ENCODE results near the gene COQ7.

Gene COQ7

GRCh38 chr16:19112099-19112407 lies 44.6 kb downstream of the COQ7 start:
- DNase-seq (ENCODE audit: extremely low read depth, low read depth), result no peak
- TF ChIP-seq, protein P1, sequence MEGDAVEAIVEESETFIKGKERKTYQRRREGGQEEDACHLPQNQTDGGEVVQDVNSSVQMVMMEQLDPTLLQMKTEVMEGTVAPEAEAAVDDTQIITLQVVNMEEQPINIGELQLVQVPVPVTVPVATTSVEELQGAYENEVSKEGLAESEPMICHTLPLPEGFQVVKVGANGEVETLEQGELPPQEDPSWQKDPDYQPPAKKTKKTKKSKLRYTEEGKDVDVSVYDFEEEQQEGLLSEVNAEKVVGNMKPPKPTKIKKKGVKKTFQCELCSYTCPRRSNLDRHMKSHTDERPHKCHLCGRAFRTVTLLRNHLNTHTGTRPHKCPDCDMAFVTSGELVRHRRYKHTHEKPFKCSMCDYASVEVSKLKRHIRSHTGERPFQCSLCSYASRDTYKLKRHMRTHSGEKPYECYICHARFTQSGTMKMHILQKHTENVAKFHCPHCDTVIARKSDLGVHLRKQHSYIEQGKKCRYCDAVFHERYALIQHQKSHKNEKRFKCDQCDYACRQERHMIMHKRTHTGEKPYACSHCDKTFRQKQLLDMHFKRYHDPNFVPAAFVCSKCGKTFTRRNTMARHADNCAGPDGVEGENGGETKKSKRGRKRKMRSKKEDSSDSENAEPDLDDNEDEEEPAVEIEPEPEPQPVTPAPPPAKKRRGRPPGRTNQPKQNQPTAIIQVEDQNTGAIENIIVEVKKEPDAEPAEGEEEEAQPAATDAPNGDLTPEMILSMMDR (IDR thresholded peaks at IDR 0.05; ENCODE audit: low read depth, low read length), result no peak

GRCh38 chr16:19113577-19114358 lies 46.4 kb downstream of the COQ7 start, which contains the start of gene ITPRIPL2:
TSS of gene ITPRIPL2 (plus strand) at chr16:19113964. CDS start at chr16:19114462, 498 bp downstream.
- TF ChIP-seq, protein P1 (IDR thresholded peaks at IDR 0.05; ENCODE audit: low read depth, low read length), result no peak; the same call in 1 of the 2 replicates
- peak; percentile 84 for DNase-seq (ENCODE audit: extremely low read depth, low read depth)

DNA sequence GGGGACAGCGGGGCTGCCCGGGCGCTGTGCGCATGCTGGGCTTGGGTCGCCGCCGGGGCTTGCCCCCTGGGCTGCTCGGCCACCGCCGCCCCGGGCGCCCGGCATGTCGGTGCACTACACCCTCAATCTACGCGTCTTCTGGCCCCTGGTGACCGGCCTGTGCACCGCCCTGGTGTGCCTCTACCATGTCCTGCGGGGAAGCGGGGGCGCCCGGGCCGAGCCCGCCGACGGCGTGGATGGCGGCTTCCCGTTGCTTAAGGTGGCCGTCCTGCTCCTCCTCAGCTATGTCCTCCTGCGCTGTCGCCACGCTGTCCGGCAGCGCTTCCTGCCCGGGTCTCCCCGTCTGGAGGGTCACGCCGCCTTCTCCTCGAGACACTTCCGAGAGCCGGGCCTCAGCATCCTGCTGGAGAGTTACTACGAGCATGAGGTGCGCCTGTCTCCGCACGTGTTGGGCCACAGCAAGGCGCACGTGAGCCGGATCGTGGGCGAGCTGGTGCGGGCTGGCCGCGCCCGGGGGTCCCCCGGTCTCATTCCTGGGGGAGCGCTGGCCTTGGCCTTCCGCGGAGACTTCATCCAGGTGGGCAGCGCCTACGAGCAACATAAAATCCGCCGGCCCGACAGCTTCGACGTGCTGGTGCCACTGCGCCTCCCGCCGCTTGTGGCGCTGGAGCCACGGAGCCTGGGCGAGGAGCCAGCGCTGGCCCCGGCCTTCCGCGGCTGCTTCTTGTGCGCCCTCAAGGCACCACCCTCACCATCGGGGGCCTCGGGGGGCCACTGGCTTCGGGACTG lies 47.1 kb downstream of the COQ7 start:
- TF ChIP-seq, protein P1 (IDR thresholded peaks at IDR 0.05; ENCODE audit: low read depth, low read length), result no peak
- DNase-seq (ENCODE audit: extremely low read depth, low read depth), result no peak

GRCh38 chr16:19115148-19116021 lies 48.0 kb downstream of the COQ7 start:
- TF ChIP-seq, protein P1 (IDR thresholded peaks at IDR 0.05; ENCODE audit: low read depth, low read length), result peak; percentile 34
- DNase-seq (ENCODE audit: extremely low read depth, low read depth), result no peak

GRCh38 chr16:19116711-19117449 lies 49.5 kb downstream of the COQ7 start:
- no peak for DNase-seq (ENCODE audit: extremely low read depth, low read depth)

DNA sequence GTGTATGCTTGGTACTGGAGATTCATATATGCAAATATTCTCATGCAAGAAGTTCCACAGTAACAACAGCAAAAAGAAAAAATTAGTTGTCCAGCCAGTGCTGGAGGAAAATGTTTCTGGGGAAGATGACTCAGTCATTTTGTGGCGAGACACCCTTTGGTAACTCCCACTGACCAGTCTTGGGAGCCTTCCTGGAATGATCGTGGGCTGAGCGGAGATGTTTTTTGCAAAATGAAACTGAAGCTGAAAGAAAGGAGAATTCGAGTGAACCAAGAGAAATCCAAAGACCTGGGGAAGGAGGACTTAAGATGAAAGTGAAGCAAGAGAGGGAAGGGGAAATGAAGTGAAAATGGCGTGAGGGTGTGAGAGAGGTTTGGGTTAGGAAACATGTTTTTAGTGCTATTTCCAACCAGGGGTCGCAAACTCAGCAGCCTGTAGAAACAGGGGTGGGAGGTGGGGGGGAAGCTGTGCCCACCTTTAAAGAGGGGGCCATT lies 51.6 kb downstream of the COQ7 start:
- DNase-seq (ENCODE audit: extremely low read depth, low read depth), result no peak
- TF ChIP-seq, protein P1 (IDR thresholded peaks at IDR 0.05; ENCODE audit: low read depth, low read length), result no peak

More at GRCh38 chr16:19116711-19117449, 49.5 kb downstream of the COQ7 start:
- TF ChIP-seq, protein P1 (IDR thresholded peaks at IDR 0.05; ENCODE audit: low read depth, low read length), result no peak
